Measurements from ENCODE around the gene PDP2.

The PDP2 gene

DNA sequence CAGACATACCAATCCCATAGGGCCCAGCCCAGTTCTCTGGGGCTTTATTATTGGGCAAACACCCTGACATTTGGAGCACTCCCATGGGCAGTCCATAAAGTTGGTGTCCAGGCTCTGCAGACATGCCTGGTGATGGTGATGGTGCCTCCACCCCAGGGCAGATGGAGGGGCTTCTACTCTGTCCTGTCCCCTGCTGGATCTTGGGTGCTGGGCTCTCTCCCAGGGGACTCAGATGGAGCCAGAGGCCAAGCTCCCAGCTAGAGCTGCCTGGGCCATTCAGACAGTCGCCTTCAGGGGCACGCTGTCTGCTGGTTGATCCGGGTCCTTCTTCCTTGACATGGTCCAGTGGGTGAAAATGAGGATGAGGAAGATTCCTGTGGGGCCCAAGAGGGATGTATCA, 27.8 kb downstream of the PDP2 start:
- Histone ChIP-seq H2AFZ (ENCODE audit: low read depth, low read length) (no peak overlapping the region), H3K4me2 (ENCODE audit: insufficient read depth, low read length) (no peak overlapping the region), H3K36me3 (ENCODE audit: insufficient read depth, low read length) (no peaks in the 10 kb centered on the region), H3K27ac (ENCODE audit: low read length) (no peak overlapping the region), H3K4me1 (ENCODE audit: insufficient read depth, low read length) (no peaks in the 10 kb centered on the region), H4K20me1 (ENCODE audit: insufficient read depth, low read length) (no peaks in the 10 kb centered on the region), H3K4me3 (ENCODE audit: low read depth in 1 of 2, low read length in 2 of 2) (no peak overlapping the region), H3K9me3 (ENCODE audit: insufficient read depth, low read length, severe bottlenecking) (no peaks in the 10 kb centered on the region), H3K79me2 (ENCODE audit: insufficient read depth, low read length) (no peaks in the 10 kb centered on the region), H3K27me3 (ENCODE audit: insufficient read depth, low read length, poor library complexity) (no peaks in the 10 kb centered on the region), H3K9ac (ENCODE audit: low read depth, low read length) (no peak overlapping the region)
- no peak for TF ChIP-seq EZH2 (IDR thresholded peaks at IDR 0.05; ENCODE audit: borderline replicate concordance, low read depth, low read length, severe bottlenecking)
- TF ChIP-seq, protein P1, sequence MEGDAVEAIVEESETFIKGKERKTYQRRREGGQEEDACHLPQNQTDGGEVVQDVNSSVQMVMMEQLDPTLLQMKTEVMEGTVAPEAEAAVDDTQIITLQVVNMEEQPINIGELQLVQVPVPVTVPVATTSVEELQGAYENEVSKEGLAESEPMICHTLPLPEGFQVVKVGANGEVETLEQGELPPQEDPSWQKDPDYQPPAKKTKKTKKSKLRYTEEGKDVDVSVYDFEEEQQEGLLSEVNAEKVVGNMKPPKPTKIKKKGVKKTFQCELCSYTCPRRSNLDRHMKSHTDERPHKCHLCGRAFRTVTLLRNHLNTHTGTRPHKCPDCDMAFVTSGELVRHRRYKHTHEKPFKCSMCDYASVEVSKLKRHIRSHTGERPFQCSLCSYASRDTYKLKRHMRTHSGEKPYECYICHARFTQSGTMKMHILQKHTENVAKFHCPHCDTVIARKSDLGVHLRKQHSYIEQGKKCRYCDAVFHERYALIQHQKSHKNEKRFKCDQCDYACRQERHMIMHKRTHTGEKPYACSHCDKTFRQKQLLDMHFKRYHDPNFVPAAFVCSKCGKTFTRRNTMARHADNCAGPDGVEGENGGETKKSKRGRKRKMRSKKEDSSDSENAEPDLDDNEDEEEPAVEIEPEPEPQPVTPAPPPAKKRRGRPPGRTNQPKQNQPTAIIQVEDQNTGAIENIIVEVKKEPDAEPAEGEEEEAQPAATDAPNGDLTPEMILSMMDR (IDR thresholded peaks at IDR 0.05; ENCODE audit: borderline replicate concordance, extremely low read depth, low read length, poor library complexity, severe bottlenecking): no peak
- DNase-seq: no peak
- ATAC-seq (ENCODE audit: insufficient read depth, low read depth): no peak

DNA sequence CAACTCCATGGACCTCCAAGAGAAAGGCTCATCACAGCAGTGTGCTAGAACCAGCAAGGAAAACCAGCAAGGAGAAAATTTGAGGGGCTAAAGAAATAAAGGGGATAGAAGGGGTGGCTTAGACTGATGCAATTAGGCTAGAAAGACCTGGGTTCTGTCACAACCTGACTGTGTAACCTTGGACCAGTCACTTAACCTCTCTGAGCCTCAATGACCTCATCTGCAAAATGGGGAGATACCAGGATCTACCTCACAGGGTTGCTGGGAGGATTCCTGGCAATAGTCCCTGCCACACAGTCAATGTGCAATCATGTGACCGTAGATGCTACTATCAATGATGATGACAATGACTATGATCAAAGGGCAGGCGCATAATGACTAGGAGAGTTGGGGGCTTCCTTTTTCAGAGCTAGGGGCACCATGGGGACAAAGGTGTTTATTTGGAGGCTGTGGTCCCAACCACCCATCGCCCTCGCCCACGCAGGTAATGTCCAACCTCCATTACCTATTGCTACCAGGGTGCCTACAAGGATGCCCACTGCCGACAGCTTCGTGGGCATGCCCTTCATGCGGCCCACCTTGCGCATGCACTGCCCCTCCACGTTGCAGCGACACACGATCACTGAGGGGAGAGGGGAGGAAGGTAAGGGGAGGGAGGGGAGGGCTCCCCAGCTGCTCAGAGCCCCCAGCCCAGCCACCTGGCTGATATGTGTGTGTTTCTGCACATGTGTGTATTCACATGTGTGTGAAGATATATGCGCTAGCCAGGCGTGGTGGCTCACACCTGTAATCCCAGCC, 28.6 kb downstream of the PDP2 start:
- no peak for TF ChIP-seq EZH2 (IDR thresholded peaks at IDR 0.05; ENCODE audit: borderline replicate concordance, low read depth, low read length, severe bottlenecking)
- Histone ChIP-seq H3K4me2 (ENCODE audit: insufficient read depth, low read length) (no peak overlapping the region), H3K27ac (ENCODE audit: low read length) (no peak overlapping the region), H2AFZ (ENCODE audit: low read depth, low read length) (no peak overlapping the region), H3K36me3 (ENCODE audit: insufficient read depth, low read length) (no peaks in the 10 kb centered on the region), H3K4me3 (ENCODE audit: low read depth in 1 of 2, low read length in 2 of 2) (no peak overlapping the region), H3K27me3 (ENCODE audit: insufficient read depth, low read length, poor library complexity) (no peaks in the 10 kb centered on the region), H3K9ac (ENCODE audit: low read depth, low read length) (no peak overlapping the region), H3K4me1 (ENCODE audit: insufficient read depth, low read length) (no peaks in the 10 kb centered on the region), H3K79me2 (ENCODE audit: insufficient read depth, low read length) (no peaks in the 10 kb centered on the region), H3K9me3 (ENCODE audit: insufficient read depth, low read length, severe bottlenecking) (no peaks in the 10 kb centered on the region), H4K20me1 (ENCODE audit: insufficient read depth, low read length) (no peaks in the 10 kb centered on the region)
- no peak for ATAC-seq (ENCODE audit: insufficient read depth, low read depth)
- DNase-seq: no peak

DNA sequence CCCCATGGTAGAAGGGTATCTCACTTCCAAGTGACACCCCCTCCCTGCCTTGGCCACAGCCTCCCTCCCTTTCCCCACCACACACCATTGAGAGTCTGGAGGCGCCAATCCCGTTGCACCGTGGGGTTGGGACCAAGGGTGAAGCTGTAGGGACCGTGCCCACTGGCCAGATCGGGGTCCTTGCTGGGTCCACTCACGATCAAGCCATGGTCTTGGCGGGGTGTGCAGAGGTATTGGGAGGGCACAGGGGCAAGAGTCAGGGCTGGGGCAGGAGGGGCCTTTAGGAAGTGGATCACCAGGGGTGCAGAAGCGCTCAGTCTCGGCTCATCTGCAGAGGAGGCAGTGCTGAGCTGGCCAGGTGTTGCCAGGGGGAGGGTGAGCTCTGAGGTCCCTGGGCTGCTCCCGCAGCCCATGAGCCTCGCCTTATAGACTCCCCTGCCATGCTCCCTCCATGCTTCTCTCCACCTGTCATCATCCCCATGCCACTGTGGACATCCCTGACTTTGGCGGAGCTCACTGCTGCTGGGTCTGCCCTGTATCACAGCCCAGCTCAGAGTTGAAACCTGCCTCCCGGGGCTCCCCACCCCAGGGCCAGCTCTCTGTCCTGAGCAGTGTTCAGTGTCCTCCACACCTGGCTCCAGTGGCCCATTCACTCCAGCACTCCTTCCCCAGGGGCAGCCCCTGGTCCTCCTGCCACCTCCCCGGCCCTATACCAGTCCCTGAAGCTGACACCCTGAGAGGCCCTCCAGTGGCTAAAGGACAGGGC, 30.0 kb downstream of the PDP2 start:
- H3K79me2 ChIP-seq (ENCODE audit: insufficient read depth, low read length): no peaks in the 10 kb centered on the region
- no peak overlapping the region for H2AFZ ChIP-seq (ENCODE audit: low read depth, low read length)
- DNase-seq: no peak

More for the DNA sequence above, 30.0 kb downstream of the PDP2 start:
- H3K4me2 ChIP-seq (ENCODE audit: insufficient read depth, low read length): no peak overlapping the region
- TF ChIP-seq, protein P1 (IDR thresholded peaks at IDR 0.05; ENCODE audit: borderline replicate concordance, extremely low read depth, low read length, poor library complexity, severe bottlenecking): no peak
- no peak for TF ChIP-seq EZH2 (IDR thresholded peaks at IDR 0.05; ENCODE audit: borderline replicate concordance, low read depth, low read length, severe bottlenecking)
- no peak overlapping the region for H3K9ac ChIP-seq (ENCODE audit: low read depth, low read length)
- H3K27me3 ChIP-seq (ENCODE audit: insufficient read depth, low read length, poor library complexity): no peaks in the 10 kb centered on the region
- ATAC-seq (ENCODE audit: insufficient read depth, low read depth): no peak; the same call in 2 of the 3 replicates
- H3K36me3 ChIP-seq (ENCODE audit: insufficient read depth, low read length): no peaks in the 10 kb centered on the region
- no peaks in the 10 kb centered on the region for H3K9me3 ChIP-seq (ENCODE audit: insufficient read depth, low read length, severe bottlenecking)
- H3K4me3 ChIP-seq (ENCODE audit: low read depth in 1 of 2, low read length in 2 of 2): no peak overlapping the region
- no peak overlapping the region for H3K27ac ChIP-seq (ENCODE audit: low read length)
- no peaks in the 10 kb centered on the region for H4K20me1 ChIP-seq (ENCODE audit: insufficient read depth, low read length)
- H3K4me1 ChIP-seq (ENCODE audit: insufficient read depth, low read length): no peaks in the 10 kb centered on the region
